ENCODE measurements around the gene MAB21L3. TPM values are rescaled to one million over a fixed set of nuclear protein-coding genes. Genes with fewer than 3 reads are reported as not detected.

Gene MAB21L3
- total and polyA plus RNA-seq, 2 experiments from 2014 or later, result not detected

DNA sequence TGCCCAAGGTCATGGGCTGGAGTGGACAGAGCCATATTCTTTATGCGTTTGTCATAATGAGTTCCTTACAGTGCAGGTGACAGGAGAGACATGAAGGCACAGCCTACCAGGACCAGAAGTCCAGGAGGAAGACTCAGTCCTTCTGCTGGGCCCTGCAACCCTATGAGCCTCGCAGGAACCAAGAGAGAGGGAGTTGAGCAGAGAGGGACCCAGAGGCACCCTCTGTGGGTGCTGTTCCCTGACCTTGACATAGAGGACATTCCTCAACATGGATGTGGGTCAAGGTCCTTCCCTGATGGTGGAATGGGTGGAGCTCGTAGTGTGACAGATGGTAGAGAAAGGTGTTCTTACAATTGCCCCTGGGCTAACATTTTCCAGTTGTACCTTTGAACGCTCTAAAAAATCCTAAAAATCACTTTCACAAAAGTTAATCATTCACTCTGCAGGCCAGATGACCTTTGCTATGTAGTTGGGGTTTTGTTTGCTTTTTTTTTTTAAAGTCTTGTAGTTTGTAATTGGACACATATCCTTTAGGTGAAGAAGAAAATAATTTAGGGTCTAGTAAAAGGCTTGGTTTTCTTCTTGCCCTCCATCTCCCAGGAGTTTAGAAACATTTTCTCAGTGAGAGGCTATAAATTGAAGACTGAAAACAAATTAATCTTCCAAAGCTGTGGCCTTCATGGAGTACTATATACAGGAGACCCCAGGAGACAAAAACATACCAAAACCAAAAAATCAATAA lies 41.9 kb downstream of the MAB21L3 start:
- Histone ChIP-seq H3K4me3 (no peak overlapping the region), H4K20me1 (replicated peaks; ENCODE audit: insufficient read depth) (no peaks in the 10 kb centered on the region), H2AFZ (no peak overlapping the region), H3K27ac (ENCODE audit: low read depth) (no peak overlapping the region), H3K79me2 (replicated peaks; ENCODE audit: insufficient read depth) (no peaks in the 10 kb centered on the region), H3K9me2 (ENCODE audit: insufficient read depth) (no peaks in the 10 kb centered on the region; the same call in 1 of the 2 replicates), H3K4me1 (ENCODE audit: insufficient read depth) (no peaks in the 10 kb centered on the region), H3K27me3 (ENCODE audit: insufficient read depth) (peaks cover 5% of the 10 kb centered on the region; the same call in 1 of the 2 replicates), H3K36me3 (ENCODE audit: insufficient read depth) (no peaks in the 10 kb centered on the region), H3K4me2 (no peak overlapping the region), H3F3A (replicated peaks; ENCODE audit: low read depth) (no peaks in the 10 kb centered on the region)
- Mint-ChIP-seq H3K27ac (no peak overlapping the region), H3K9me3 (no peaks in the 10 kb centered on the region; the same call in 2 of the 3 replicates), H3K27me3 (ENCODE audit: insufficient read depth, low read depth, poor library complexity) (peaks cover 7% of the 10 kb centered on the region), H3K4me1 (peaks cover 3% of the 10 kb centered on the region; the same call in 2 of the 3 replicates), H3K4me3 (no peak overlapping the region), H3K36me3 (ENCODE audit: low read depth) (no peaks in the 10 kb centered on the region)
- DNase-seq (ENCODE audit: low spot score) (no peak), ATAC-seq (no peak)
- TF ChIP-seq EZH2phosphoT487 (IDR thresholded peaks at IDR 0.05; ENCODE audit: unreplicated experiment) (no peak), ZNF331 (CRISPR knock-in tag; IDR thresholded peaks at IDR 0.05; ENCODE audit: low read depth) (no peak)
- TF ChIP-seq, protein P1, sequence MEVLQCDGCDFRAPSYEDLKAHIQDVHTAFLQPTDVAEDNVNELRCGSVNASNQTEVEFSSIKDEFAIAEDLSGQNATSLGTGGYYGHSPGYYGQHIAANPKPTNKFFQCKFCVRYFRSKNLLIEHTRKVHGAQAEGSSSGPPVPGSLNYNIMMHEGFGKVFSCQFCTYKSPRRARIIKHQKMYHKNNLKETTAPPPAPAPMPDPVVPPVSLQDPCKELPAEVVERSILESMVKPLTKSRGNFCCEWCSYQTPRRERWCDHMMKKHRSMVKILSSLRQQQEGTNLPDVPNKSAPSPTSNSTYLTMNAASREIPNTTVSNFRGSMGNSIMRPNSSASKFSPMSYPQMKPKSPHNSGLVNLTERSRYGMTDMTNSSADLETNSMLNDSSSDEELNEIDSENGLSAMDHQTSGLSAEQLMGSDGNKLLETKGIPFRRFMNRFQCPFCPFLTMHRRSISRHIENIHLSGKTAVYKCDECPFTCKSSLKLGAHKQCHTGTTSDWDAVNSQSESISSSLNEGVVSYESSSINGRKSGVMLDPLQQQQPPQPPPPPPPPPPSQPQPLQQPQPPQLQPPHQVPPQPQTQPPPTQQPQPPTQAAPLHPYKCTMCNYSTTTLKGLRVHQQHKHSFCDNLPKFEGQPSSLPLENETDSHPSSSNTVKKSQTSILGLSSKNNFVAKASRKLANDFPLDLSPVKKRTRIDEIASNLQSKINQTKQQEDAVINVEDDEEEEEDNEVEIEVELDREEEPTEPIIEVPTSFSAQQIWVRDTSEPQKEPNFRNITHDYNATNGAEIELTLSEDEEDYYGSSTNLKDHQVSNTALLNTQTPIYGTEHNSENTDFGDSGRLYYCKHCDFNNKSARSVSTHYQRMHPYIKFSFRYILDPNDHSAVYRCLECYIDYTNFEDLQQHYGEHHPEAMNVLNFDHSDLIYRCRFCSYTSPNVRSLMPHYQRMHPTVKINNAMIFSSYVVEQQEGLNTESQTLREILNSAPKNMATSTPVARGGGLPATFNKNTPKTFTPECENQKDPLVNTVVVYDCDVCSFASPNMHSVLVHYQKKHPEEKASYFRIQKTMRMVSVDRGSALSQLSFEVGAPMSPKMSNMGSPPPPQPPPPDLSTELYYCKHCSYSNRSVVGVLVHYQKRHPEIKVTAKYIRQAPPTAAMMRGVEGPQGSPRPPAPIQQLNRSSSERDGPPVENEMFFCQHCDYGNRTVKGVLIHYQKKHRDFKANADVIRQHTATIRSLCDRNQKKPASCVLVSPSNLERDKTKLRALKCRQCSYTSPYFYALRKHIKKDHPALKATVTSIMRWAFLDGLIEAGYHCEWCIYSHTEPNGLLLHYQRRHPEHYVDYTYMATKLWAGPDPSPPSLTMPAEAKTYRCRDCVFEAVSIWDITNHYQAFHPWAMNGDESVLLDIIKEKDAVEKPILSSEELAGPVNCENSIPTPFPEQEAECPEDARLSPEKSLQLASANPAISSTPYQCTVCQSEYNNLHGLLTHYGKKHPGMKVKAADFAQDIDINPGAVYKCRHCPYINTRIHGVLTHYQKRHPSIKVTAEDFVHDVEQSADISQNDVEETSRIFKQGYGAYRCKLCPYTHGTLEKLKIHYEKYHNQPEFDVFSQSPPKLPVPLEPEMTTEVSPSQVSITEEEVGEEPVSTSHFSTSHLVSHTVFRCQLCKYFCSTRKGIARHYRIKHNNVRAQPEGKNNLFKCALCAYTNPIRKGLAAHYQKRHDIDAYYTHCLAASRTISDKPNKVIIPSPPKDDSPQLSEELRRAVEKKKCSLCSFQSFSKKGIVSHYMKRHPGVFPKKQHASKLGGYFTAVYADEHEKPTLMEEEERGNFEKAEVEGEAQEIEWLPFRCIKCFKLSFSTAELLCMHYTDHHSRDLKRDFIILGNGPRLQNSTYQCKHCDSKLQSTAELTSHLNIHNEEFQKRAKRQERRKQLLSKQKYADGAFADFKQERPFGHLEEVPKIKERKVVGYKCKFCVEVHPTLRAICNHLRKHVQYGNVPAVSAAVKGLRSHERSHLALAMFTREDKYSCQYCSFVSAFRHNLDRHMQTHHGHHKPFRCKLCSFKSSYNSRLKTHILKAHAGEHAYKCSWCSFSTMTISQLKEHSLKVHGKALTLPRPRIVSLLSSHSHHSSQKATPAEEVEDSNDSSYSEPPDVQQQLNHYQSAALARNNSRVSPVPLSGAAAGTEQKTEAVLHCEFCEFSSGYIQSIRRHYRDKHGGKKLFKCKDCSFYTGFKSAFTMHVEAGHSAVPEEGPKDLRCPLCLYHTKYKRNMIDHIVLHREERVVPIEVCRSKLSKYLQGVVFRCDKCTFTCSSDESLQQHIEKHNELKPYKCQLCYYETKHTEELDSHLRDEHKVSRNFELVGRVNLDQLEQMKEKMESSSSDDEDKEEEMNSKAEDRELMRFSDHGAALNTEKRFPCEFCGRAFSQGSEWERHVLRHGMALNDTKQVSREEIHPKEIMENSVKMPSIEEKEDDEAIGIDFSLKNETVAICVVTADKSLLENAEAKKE (CRISPR knock-in tag; IDR thresholded peaks at IDR 0.05), result no peak
- TF ChIP-seq, protein P2, sequence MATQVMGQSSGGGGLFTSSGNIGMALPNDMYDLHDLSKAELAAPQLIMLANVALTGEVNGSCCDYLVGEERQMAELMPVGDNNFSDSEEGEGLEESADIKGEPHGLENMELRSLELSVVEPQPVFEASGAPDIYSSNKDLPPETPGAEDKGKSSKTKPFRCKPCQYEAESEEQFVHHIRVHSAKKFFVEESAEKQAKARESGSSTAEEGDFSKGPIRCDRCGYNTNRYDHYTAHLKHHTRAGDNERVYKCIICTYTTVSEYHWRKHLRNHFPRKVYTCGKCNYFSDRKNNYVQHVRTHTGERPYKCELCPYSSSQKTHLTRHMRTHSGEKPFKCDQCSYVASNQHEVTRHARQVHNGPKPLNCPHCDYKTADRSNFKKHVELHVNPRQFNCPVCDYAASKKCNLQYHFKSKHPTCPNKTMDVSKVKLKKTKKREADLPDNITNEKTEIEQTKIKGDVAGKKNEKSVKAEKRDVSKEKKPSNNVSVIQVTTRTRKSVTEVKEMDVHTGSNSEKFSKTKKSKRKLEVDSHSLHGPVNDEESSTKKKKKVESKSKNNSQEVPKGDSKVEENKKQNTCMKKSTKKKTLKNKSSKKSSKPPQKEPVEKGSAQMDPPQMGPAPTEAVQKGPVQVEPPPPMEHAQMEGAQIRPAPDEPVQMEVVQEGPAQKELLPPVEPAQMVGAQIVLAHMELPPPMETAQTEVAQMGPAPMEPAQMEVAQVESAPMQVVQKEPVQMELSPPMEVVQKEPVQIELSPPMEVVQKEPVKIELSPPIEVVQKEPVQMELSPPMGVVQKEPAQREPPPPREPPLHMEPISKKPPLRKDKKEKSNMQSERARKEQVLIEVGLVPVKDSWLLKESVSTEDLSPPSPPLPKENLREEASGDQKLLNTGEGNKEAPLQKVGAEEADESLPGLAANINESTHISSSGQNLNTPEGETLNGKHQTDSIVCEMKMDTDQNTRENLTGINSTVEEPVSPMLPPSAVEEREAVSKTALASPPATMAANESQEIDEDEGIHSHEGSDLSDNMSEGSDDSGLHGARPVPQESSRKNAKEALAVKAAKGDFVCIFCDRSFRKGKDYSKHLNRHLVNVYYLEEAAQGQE (IDR thresholded peaks at IDR 0.05; ENCODE audit: unreplicated experiment), result no peak

All from GM23338 (cell line).